ENCODE data around the gene PTGFRN.

PTGFRN gene

GRCh38 chr1:116919802-116920201 is 10.1 kb downstream of the PTGFRN start:
- no peak for DNase-seq (ENCODE audit: low read depth in 1 of 2, low spot score in 1 of 2)
- Histone ChIP-seq H3K4me3 (replicated peaks; ENCODE audit: insufficient read depth, low read length) (no peak overlapping the region), H3K27ac (replicated peaks) (no peak overlapping the region), H3K27me3 (ENCODE audit: insufficient read depth, poor library complexity, severe bottlenecking) (no peaks in the 10 kb centered on the region)
- TF ChIP-seq GABPA (IDR thresholded peaks at IDR 0.05; ENCODE audit: low read depth) (no peak), POLR2AphosphoS5 (IDR thresholded peaks at IDR 0.05; ENCODE audit: low read depth) (no peak), SPI1 (IDR thresholded peaks at IDR 0.05; ENCODE audit: borderline replicate concordance, low read depth) (no peak), CTCF (IDR thresholded peaks at IDR 0.05; ENCODE audit: insufficient read depth, low read length) (no peak), REST (IDR thresholded peaks at IDR 0.05; ENCODE audit: insufficient replicate concordance, low read depth) (no peak)

- no peak for DNase-seq (ENCODE audit: low read depth in 1 of 2, low spot score in 1 of 2)
- H3K4me3 ChIP-seq (replicated peaks; ENCODE audit: insufficient read depth, low read length) = no peak overlapping the region
- no peaks in the 10 kb centered on the region for H3K27me3 ChIP-seq (ENCODE audit: insufficient read depth, poor library complexity, severe bottlenecking)
- H3K27ac ChIP-seq (replicated peaks) = no peak overlapping the region
- TF ChIP-seq GABPA (IDR thresholded peaks at IDR 0.05; ENCODE audit: low read depth) (no peak), CTCF (IDR thresholded peaks at IDR 0.05; ENCODE audit: insufficient read depth, low read length) (no peak), REST (IDR thresholded peaks at IDR 0.05; ENCODE audit: insufficient replicate concordance, low read depth) (no peak), POLR2AphosphoS5 (IDR thresholded peaks at IDR 0.05; ENCODE audit: low read depth) (no peak), SPI1 (IDR thresholded peaks at IDR 0.05; ENCODE audit: borderline replicate concordance, low read depth) (no peak)
Observed at GRCh38 chr1:116920211-116920610, 10.5 kb downstream of the PTGFRN start.

- no peaks in the 10 kb centered on the region for H3K27me3 ChIP-seq (ENCODE audit: insufficient read depth, poor library complexity, severe bottlenecking)
- TF ChIP-seq SPI1 (IDR thresholded peaks at IDR 0.05; ENCODE audit: borderline replicate concordance, low read depth) (no peak), CTCF (IDR thresholded peaks at IDR 0.05; ENCODE audit: insufficient read depth, low read length) (no peak), POLR2AphosphoS5 (IDR thresholded peaks at IDR 0.05; ENCODE audit: low read depth) (no peak), REST (IDR thresholded peaks at IDR 0.05; ENCODE audit: insufficient replicate concordance, low read depth) (no peak), GABPA (IDR thresholded peaks at IDR 0.05; ENCODE audit: low read depth) (no peak)
- no peak for DNase-seq (ENCODE audit: low read depth in 1 of 2, low spot score in 1 of 2)
- no peak overlapping the region for H3K27ac ChIP-seq (replicated peaks)
- no peak overlapping the region for H3K4me3 ChIP-seq (replicated peaks; ENCODE audit: insufficient read depth, low read length)
Observed at GRCh38 chr1:116921301-116921885, 11.7 kb downstream of the PTGFRN start.
